ENCODE results near the gene ASIC3. TPM values are rescaled to one million over a fixed set of nuclear protein-coding genes. Genes with fewer than 3 reads are reported as not detected.

The ASIC3 gene
- polyA plus RNA-seq, 1 donor (not counting 4 experiments of a cell fraction or from before 2014, with no cell fraction given) = 0.35 TPM

GRCh38 chr7:151057506-151057988 is 9.2 kb downstream of the ASIC3 start, which contains the start of gene CDK5:
Gene CDK5 (minus strand): TSS chr7:151057897. CDS start chr7:151057848, 49 bp downstream.
- Histone ChIP-seq H3K4me3 (ENCODE audit: control insufficient read depth in 2 of 3, extremely low read depth in 1 of 3, insufficient read depth in 2 of 3, low read depth in 1 of 3, low read length in 3 of 3) (peak within 1 kb of the TSS; percentile 47 to 90 (median 87)), H4K20me1 (ENCODE audit: control insufficient read depth, extremely low read depth, insufficient read depth, low read length) (no peaks in the 10 kb centered on the region), H3K4me1 (ENCODE audit: control insufficient read depth, extremely low read depth, insufficient read depth, low read length) (peaks cover 37% of the 10 kb centered on the region), H3K27ac (ENCODE audit: control insufficient read depth, insufficient read depth, low read length) (peak within 1 kb of the TSS; percentile 95), H3K4me2 (ENCODE audit: control insufficient read depth, extremely low read depth, insufficient read depth, low read depth, low read length) (peak within 1 kb of the TSS; percentile 99), H3K9me1 (ENCODE audit: control insufficient read depth, extremely low read depth, insufficient read depth, low read length) (peaks cover 4% of the 10 kb centered on the region), H3K27me3 (ENCODE audit: control insufficient read depth, extremely low read depth, insufficient read depth, low read length) (no peaks in the 10 kb centered on the region), H3K36me3 (ENCODE audit: control insufficient read depth in 2 of 2, extremely low read depth in 1 of 2, insufficient read depth in 2 of 2, low read length in 2 of 2) (peaks cover 6 to 7% of the 10 kb centered on the region in 2 experiments), H2AFZ (ENCODE audit: control insufficient read depth, low read length) (peak within 1 kb of the TSS; percentile 86), H3K9me3 (ENCODE audit: control insufficient read depth, low read depth, low read length) (no peaks in the 10 kb centered on the region), H3K9ac (ENCODE audit: control insufficient read depth, extremely low read depth, insufficient read depth, low read length) (peak within 1 kb of the TSS; percentile 77), H3K79me2 (ENCODE audit: control insufficient read depth, insufficient read depth, low read length) (peaks cover 27% of the 10 kb centered on the region)
- no peak for FAIRE-seq
- dilution Hi-C loops (cut with MboI; ENCODE audit: extremely low pct_ligation_motif_present, low sequenced_read_pairs) = no loop called here
- TF ChIP-seq EZH2 (IDR thresholded peaks at IDR 0.05; ENCODE audit: low read length) (no peak), CTCF (optimal IDR thresholded peaks at IDR 0.05 in 1 of 3, IDR thresholded peaks at IDR 0.05 in 1 of 3, conservative IDR thresholded peaks at IDR 0.05 in 1 of 3; ENCODE audit: extremely low read depth in 1 of 3, insufficient read depth in 2 of 3, low read length in 3 of 3) (no peak)
- DNase-seq (ENCODE audit: low read depth, low spot score) = no peak

- dilution Hi-C loops (cut with MboI; ENCODE audit: extremely low pct_ligation_motif_present, low sequenced_read_pairs) = no loop called here
- H4K20me1 ChIP-seq (ENCODE audit: control insufficient read depth, extremely low read depth, insufficient read depth, low read length) = no peaks in the 10 kb centered on the region
- TF ChIP-seq CTCF (optimal IDR thresholded peaks at IDR 0.05 in 1 of 3, IDR thresholded peaks at IDR 0.05 in 1 of 3, conservative IDR thresholded peaks at IDR 0.05 in 1 of 3; ENCODE audit: extremely low read depth in 1 of 3, insufficient read depth in 2 of 3, low read length in 3 of 3) (no peak), EZH2 (IDR thresholded peaks at IDR 0.05; ENCODE audit: low read length) (no peak)
These were observed 9.9 kb downstream of the ASIC3 start for GRCh38 chr7:151057989-151058780.

More at GRCh38 chr7:151057989-151058780, 9.9 kb downstream of the ASIC3 start:
- FAIRE-seq = peak; percentile 55
- Histone ChIP-seq H3K9ac (ENCODE audit: control insufficient read depth, extremely low read depth, insufficient read depth, low read length) (peak overlapping the region; percentile 77), H3K27me3 (ENCODE audit: control insufficient read depth, extremely low read depth, insufficient read depth, low read length) (no peaks in the 10 kb centered on the region), H3K4me1 (ENCODE audit: control insufficient read depth, extremely low read depth, insufficient read depth, low read length) (peaks cover 41% of the 10 kb centered on the region), H3K9me3 (ENCODE audit: control insufficient read depth, low read depth, low read length) (no peaks in the 10 kb centered on the region), H3K36me3 (ENCODE audit: control insufficient read depth in 2 of 2, extremely low read depth in 1 of 2, insufficient read depth in 2 of 2, low read length in 2 of 2) (peaks cover 7% of the 10 kb centered on the region in 2 experiments), H3K4me3 (ENCODE audit: control insufficient read depth in 2 of 3, extremely low read depth in 1 of 3, insufficient read depth in 2 of 3, low read depth in 1 of 3, low read length in 3 of 3) (peak overlapping the region; percentile 47 to 90 (median 87)), H3K79me2 (ENCODE audit: control insufficient read depth, insufficient read depth, low read length) (peaks cover 28% of the 10 kb centered on the region), H3K27ac (ENCODE audit: control insufficient read depth, insufficient read depth, low read length) (peak overlapping the region; percentile 95), H2AFZ (ENCODE audit: control insufficient read depth, low read length) (peak overlapping the region; percentile 60), H3K4me2 (ENCODE audit: control insufficient read depth, extremely low read depth, insufficient read depth, low read depth, low read length) (peak overlapping the region; percentile 99), H3K9me1 (ENCODE audit: control insufficient read depth, extremely low read depth, insufficient read depth, low read length) (peaks cover 4% of the 10 kb centered on the region)
- peak; percentile 98 for DNase-seq (ENCODE audit: low read depth, low spot score)
